Esophagus muscularis mucosa (tissue), 4 donors: Measurements from ENCODE around the gene ADAMTS16. TPM values are rescaled to one million over a fixed set of nuclear protein-coding genes. Genes with fewer than 3 reads are reported as not detected.

ENCODE experiments used
- DNase-seq: peaks from one replicate; pipeline ENCODE4 v3.0.0-alpha.2; 2017; ENCODE audit errors: extremely low spot score
- H3K27ac ChIP-seq, 4 donors: fragments of 200-600 bp; sonication (generic); replicated peaks in 1 of 4; 1 replicate in 3 of 4; 2 replicates in 1 of 4; pipeline ENCODE4 v1.5.1; 2016 to 2019; ENCODE audit warnings: mild to moderate bottlenecking in 1 of 4
- H3K27me3 ChIP-seq, 4 donors: fragments of 200-600 bp; sonication (generic); one replicate each; pipeline versions ENCODE4 v1.5.1 to v1.6.0; 2016 to 2019
- H3K36me3 ChIP-seq, 4 donors: fragments of 200-600 bp; sonication (generic); one replicate each; pipeline ENCODE4 v1.5.1; 2016 to 2019
- H3K4me1 ChIP-seq, 4 donors: fragments of 200-600 bp; sonication (generic); one replicate each; pipeline ENCODE4 v1.5.1; 2016 to 2019
- H3K4me3 ChIP-seq, 4 donors: fragments of 200-600 bp; sonication (generic); 1 replicate in 2 of 4; 2 replicates in 2 of 4; pipeline ENCODE4 v1.5.1; 2016 to 2019; ENCODE audit warnings: mild to moderate bottlenecking in 4 of 4, moderate library complexity in 1 of 4
- H3K9me3 ChIP-seq, 4 donors: fragments of 200-600 bp; sonication (generic); 1 replicate in 3 of 4; 2 replicates in 1 of 4; pipeline ENCODE4 v1.5.1; 2016 to 2019
- CTCF ChIP-seq, 3 experiments: fragments of 200-600 bp in 2 of 3; fragments of 450-650 bp in 1 of 3; sonication (generic) in 2 of 3; IDR thresholded peaks; one replicate each; pipeline ENCODE4 v1.5.1; 2017 to 2019; ENCODE audit warnings: antibody characterized with exemption in 3 of 3, mild to moderate bottlenecking in 2 of 3, moderate library complexity in 1 of 3
- EP300 ChIP-seq: sonication (generic); formaldehyde crosslinking; IDR thresholded peaks from one replicate; pipeline ENCODE4 v1.6.1; 2017; ENCODE audit warnings: antibody characterized with exemption
- POLR2A ChIP-seq: fragments of 450-650 bp; IDR thresholded peaks from one replicate; pipeline ENCODE4 v1.6.1; 2017; ENCODE audit warnings: antibody characterized with exemption, moderate library complexity, mild to moderate bottlenecking, low read depth
- POLR2AphosphoS5 ChIP-seq, 2 donors: sonication (generic); formaldehyde crosslinking; IDR thresholded peaks; one replicate each; pipeline ENCODE4 v1.6.1; 2017; ENCODE audit warnings: antibody characterized with exemption in 2 of 2
- WGBS: methylation state at CpG from one replicate; pipeline ENCODE4 v1.1.5; 2018; 5-methylcytosine and 5-hydroxymethylcytosine counted together
- intact Hi-C: fragments of 100-400 bp; cut with DNase I; formaldehyde crosslinking; loops from one replicate; pipeline ENCODE4 v1.15.1; 2023
- total RNA-seq, 4 donors: library from RNA; depleted of rRNA; stranded (reverse); fragments of >200 nt; gene quantifications; one replicate each; pipeline versions ENCODE4 v1.1.0 to v1.2.1, GENCODE V29; 2016

Gene ADAMTS16
- total RNA-seq, 4 donors from 2014 or later, result 0.42 to 1.1 (median 0.50) TPM; not detected in 1

DNA sequence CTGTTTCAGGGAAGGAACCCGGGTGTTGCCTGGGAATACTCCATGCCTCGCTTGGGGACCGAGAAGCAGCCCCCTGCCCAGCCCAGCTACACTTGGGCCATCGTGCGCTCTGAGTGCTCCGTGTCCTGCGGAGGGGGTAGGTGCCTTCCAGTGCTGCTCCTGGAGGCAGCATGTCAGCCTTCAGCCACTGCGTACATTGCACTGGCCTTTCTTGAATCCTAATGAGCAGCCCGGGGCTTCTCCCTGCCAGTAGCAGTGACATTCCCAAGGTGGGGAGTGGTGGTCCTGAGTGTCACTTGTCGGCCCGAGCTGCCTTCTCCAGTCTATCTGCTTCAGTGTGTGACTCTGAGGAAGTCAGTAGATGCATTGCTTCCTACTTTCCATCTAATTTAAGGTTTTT, 101.9 kb downstream of the ADAMTS16 start:
- DNase-seq, result peak; percentile 68
- 75% methylated on average over 9 of the region's 11 CpGs for WGBS
- H3K9me3 ChIP-seq, result no peaks in the 10 kb centered on the region
- no peak for TF ChIP-seq POLR2A
- TF ChIP-seq CTCF (IDR thresholded peaks at IDR 0.05), result no peak
- no peak for TF ChIP-seq POLR2AphosphoS5 (IDR thresholded peaks at IDR 0.05)
- TF ChIP-seq EP300, result no peak
- H3K27me3 ChIP-seq, result peaks cover 0 to 6% (median 0%) of the 10 kb centered on the region in 4 donors
- intact Hi-C loops, result no loop called here
- H3K36me3 ChIP-seq, result no peaks in the 10 kb centered on the region
- H3K27ac ChIP-seq, result no peak overlapping the region
- no peak overlapping the region for H3K4me3 ChIP-seq
- H3K4me1 ChIP-seq, result no peaks in the 10 kb centered on the region

GRCh38 chr5:5246736-5247135, 106.6 kb downstream of the ADAMTS16 start:
- Histone ChIP-seq H3K27me3 (peaks cover 0 to 5% (median 0%) of the 10 kb centered on the region in 4 donors), H3K4me3 (no peak overlapping the region), H3K4me1 (no peaks in the 10 kb centered on the region), H3K9me3 (no peaks in the 10 kb centered on the region), H3K36me3 (no peaks in the 10 kb centered on the region), H3K27ac (no peak overlapping the region)
- 93% methylated on average over 8 of the region's 8 CpGs for WGBS
- DNase-seq, result peak; percentile 88
- TF ChIP-seq POLR2A, result no peak
- intact Hi-C loops, result no loop called here

- intact Hi-C loops, result no loop called here
- 87% methylated on average over 6 of the region's 6 CpGs for WGBS
- no peak for TF ChIP-seq CTCF (IDR thresholded peaks at IDR 0.05)
- TF ChIP-seq EP300, result no peak
- TF ChIP-seq POLR2AphosphoS5 (IDR thresholded peaks at IDR 0.05), result no peak
- no peak for TF ChIP-seq POLR2A
- Histone ChIP-seq H3K27me3 (no peaks in the 10 kb centered on the region), H3K4me1 (no peaks in the 10 kb centered on the region), H3K27ac (no peak overlapping the region), H3K4me3 (no peak overlapping the region), H3K9me3 (peaks cover 0 to 15% (median 2%) of the 10 kb centered on the region in 4 donors), H3K36me3 (no peaks in the 10 kb centered on the region)
- peak; percentile 75 for DNase-seq
Measured at GRCh38 chr5:5250758-5251157, 110.6 kb downstream of the ADAMTS16 start.

DNA sequence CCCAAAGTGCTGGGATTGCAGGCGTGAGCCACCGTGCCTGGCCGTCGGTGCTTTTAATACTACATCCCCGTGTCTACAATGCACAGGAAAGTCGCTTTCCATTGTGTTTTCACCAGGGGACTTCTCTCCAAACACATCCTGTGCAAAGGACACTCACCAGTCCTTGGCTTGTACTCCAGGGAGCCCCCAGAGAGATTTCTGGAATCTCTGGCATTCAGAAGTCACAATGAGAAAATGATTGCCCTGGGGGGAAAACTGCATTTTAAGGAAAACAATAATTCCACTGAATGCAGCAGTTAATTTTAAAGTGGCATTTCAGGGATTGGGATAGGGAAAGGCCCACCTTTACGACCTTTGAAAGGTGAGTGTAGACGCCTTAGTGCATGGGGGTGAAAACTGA, 112.0 kb downstream of the ADAMTS16 start:
- no peaks in the 10 kb centered on the region for H3K4me1 ChIP-seq
- no peak overlapping the region for H3K27ac ChIP-seq
- WGBS, result 78% methylated on average over 8 of the region's 8 CpGs
- no peaks in the 10 kb centered on the region for H3K36me3 ChIP-seq
- H3K4me3 ChIP-seq, result no peak overlapping the region
- H3K9me3 ChIP-seq, result peaks cover 0 to 22% (median 4%) of the 10 kb centered on the region in 4 donors
- intact Hi-C loops, result no loop called here
- no peaks in the 10 kb centered on the region for H3K27me3 ChIP-seq
- peak; percentile 29 for DNase-seq
- TF ChIP-seq EP300 (no peak), POLR2AphosphoS5 (IDR thresholded peaks at IDR 0.05) (no peak), CTCF (IDR thresholded peaks at IDR 0.05) (no peak)

DNA sequence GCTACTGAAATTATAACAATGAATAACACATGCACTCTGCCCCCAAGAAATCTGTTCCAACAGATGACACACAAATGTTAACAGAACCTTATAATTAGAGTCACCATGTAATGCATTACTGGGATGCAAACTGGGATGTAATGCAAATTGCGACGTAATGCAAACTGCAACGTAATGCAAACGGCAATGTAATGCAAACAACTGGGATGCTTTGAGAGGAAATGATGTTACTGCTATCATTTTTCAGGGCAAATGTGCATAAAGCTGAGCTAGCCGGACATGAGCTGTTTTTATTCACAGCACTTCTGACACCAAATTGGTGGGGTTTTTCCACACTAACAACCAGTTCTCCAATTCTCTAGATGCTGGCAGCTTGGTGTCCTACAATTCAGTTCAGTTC, 117.2 kb downstream of the ADAMTS16 start:
- Histone ChIP-seq H3K4me3 (no peak overlapping the region), H3K27ac (no peak overlapping the region), H3K4me1 (no peaks in the 10 kb centered on the region), H3K9me3 (peaks cover 0 to 22% (median 4%) of the 10 kb centered on the region in 4 donors), H3K36me3 (no peaks in the 10 kb centered on the region), H3K27me3 (no peaks in the 10 kb centered on the region)
- TF ChIP-seq EP300 (no peak), POLR2A (no peak), CTCF (IDR thresholded peaks at IDR 0.05) (no peak)
- intact Hi-C loops, result no loop called here
- no peak for DNase-seq
- 84% methylated on average over 5 of the region's 5 CpGs for WGBS
